ENCODE results near the gene MKNK1. TPM values are rescaled to one million over a fixed set of nuclear protein-coding genes. Genes with fewer than 3 reads are reported as not detected.
A peak's percentile ranks its signal among the peaks of the same experiment; 100 is the strongest.

MKNK1 gene
- total RNA-seq, 2 donors from 2014 or later, result 22.1 to 25.0 TPM

DNA sequence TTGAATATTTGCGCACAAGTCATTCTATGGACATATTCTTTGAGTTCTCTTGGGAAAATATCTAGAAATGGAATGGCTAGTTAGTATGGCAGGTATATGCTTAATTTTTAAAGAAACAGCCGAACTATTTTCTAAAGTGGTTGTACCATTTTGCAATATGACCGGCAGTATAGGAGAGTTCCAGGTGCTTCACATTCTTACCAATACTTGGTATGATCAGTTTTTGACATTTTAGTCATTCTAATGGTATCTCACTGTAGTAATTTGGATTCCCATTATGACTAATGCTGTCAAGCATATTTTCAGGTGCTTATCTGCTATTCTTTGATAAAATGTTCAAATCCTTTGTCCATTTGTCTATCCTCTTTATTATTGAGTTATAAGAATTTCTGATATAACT is 43.5 kb upstream of the MKNK1 start:
- H3K4me3 ChIP-seq, result no peak overlapping the region
- peaks cover 0 to 14% of the 10 kb centered on the region in 2 donors for H3K9me3 ChIP-seq
- H3K36me3 ChIP-seq, result peaks cover 46% of the 10 kb centered on the region
- no peaks in the 10 kb centered on the region for H3K27me3 ChIP-seq
- H3K4me1 ChIP-seq, result peaks cover 0 to 10% of the 10 kb centered on the region in 2 donors
- no peak for TF ChIP-seq CTCF (IDR thresholded peaks at IDR 0.05)
- H3K27ac ChIP-seq, result no peak overlapping the region
- DNase-seq (ENCODE audit: low spot score), result no peak

- peaks cover 0 to 10% of the 10 kb centered on the region in 2 donors for H3K4me1 ChIP-seq
- H3K9me3 ChIP-seq, result peaks cover 0 to 14% of the 10 kb centered on the region in 2 donors
- TF ChIP-seq CTCF (IDR thresholded peaks at IDR 0.05), result no peak
- no peak overlapping the region for H3K27ac ChIP-seq
- no peaks in the 10 kb centered on the region for H3K27me3 ChIP-seq
- peaks cover 47% of the 10 kb centered on the region for H3K36me3 ChIP-seq
- no peak overlapping the region for H3K4me3 ChIP-seq
- no peak for DNase-seq (ENCODE audit: low spot score)
Observed at GRCh38 chr1:46646844-46647243, 42.8 kb upstream of the MKNK1 start.

- H3K4me3 ChIP-seq, result no peak overlapping the region
- peaks cover 52% of the 10 kb centered on the region for H3K36me3 ChIP-seq
- no peak for DNase-seq (ENCODE audit: low spot score)
- no peaks in the 10 kb centered on the region for H3K27me3 ChIP-seq
- peaks cover 0 to 14% of the 10 kb centered on the region in 2 donors for H3K9me3 ChIP-seq
- TF ChIP-seq CTCF (IDR thresholded peaks at IDR 0.05), result no peak
- peaks cover 0 to 10% of the 10 kb centered on the region in 2 donors for H3K4me1 ChIP-seq
- H3K27ac ChIP-seq, result no peak overlapping the region
Observed at GRCh38 chr1:46646331-46646730, 42.3 kb upstream of the MKNK1 start.

- peaks cover 53% of the 10 kb centered on the region for H3K36me3 ChIP-seq
Observed at GRCh38 chr1:46645815-46646214, 41.7 kb upstream of the MKNK1 start.

GRCh38 chr1:46643368-46643775 is 39.3 kb upstream of the MKNK1 start:
- no peak for TF ChIP-seq CTCF (IDR thresholded peaks at IDR 0.05)
- no peaks in the 10 kb centered on the region for H3K9me3 ChIP-seq
- no peaks in the 10 kb centered on the region for H3K27me3 ChIP-seq
- peaks cover 0 to 10% of the 10 kb centered on the region in 2 donors for H3K4me1 ChIP-seq
- no peak for DNase-seq (ENCODE audit: low spot score)
- no peak overlapping the region for H3K4me3 ChIP-seq
- peak overlapping the region in 1 of 2 donors; percentile 3 for H3K27ac ChIP-seq
- H3K36me3 ChIP-seq, result peaks cover 32% of the 10 kb centered on the region

More at GRCh38 chr1:46645815-46646214, 41.7 kb upstream of the MKNK1 start:
- H3K27me3 ChIP-seq, result no peaks in the 10 kb centered on the region
- DNase-seq (ENCODE audit: low spot score), result no peak
- peaks cover 0 to 10% of the 10 kb centered on the region in 2 donors for H3K4me1 ChIP-seq
- peaks cover 0 to 14% of the 10 kb centered on the region in 2 donors for H3K9me3 ChIP-seq
- no peak overlapping the region for H3K4me3 ChIP-seq
- no peak overlapping the region for H3K27ac ChIP-seq
- no peak for TF ChIP-seq CTCF (IDR thresholded peaks at IDR 0.05)

GRCh38 chr1:46642115-46642680 is 38.1 kb upstream of the MKNK1 start:
- TF ChIP-seq CTCF (IDR thresholded peaks at IDR 0.05), result no peak
- Histone ChIP-seq H3K4me1 (peaks cover 0 to 22% of the 10 kb centered on the region in 2 donors), H3K27ac (no peak overlapping the region), H3K36me3 (peaks cover 21% of the 10 kb centered on the region), H3K27me3 (no peaks in the 10 kb centered on the region), H3K4me3 (no peak overlapping the region), H3K9me3 (no peaks in the 10 kb centered on the region)
- DNase-seq (ENCODE audit: low spot score), result no peak
